ENCODE data around the gene ACOX1. TPM values are rescaled to one million over a fixed set of nuclear protein-coding genes. Genes with fewer than 3 reads are reported as not detected.

The ACOX1 gene
- total RNA-seq, 5 donors from 2014 or later (not counting 1 experiment from before 2014, with no cell fraction given), result 17.6 to 33.8 (median 29.1) TPM

- no peak overlapping the region for H3K4me3 Mint-ChIP-seq
- CTCF ChIA-PET, result no interaction called here
- H3K27ac Mint-ChIP-seq, result no peak overlapping the region
Measured at GRCh38 chr17:75902406-75902805, 76.6 kb downstream of the ACOX1 start.

GRCh38 chr17:75901727-75902126, 77.2 kb downstream of the ACOX1 start:
- Histone ChIP-seq H3K27ac (ENCODE audit: low read length) (no peak overlapping the region), H3K36me3 (ENCODE audit: control insufficient read depth in 2 of 2, extremely low read depth in 1 of 2, insufficient read depth in 1 of 2, low read length in 1 of 2) (peaks cover 12 to 52% of the 10 kb centered on the region in 2 donors), H3K27me3 (replicated peaks in 1 of 2; ENCODE audit: control insufficient read depth in 2 of 2, extremely low read depth in 1 of 2, insufficient read depth in 2 of 2, low read length in 1 of 2) (no peaks in the 10 kb centered on the region), H3K9me3 (no peaks in the 10 kb centered on the region), H3K4me3 (ENCODE audit: control insufficient read depth in 1 of 2, extremely low read depth in 1 of 2, low read length in 1 of 2) (no peak overlapping the region), H3K4me1 (ENCODE audit: control insufficient read depth in 1 of 2, extremely low read depth in 1 of 2, insufficient read depth in 2 of 2, low read length in 2 of 2) (peaks cover 0 to 30% of the 10 kb centered on the region in 2 experiments)
- DNase-seq (no peak), ATAC-seq (replicated peaks in 1 of 4) (no peak)
- CTCF ChIA-PET, result no interaction called here
- Mint-ChIP-seq H3K27me3 (no peaks in the 10 kb centered on the region), H3K27ac (no peak overlapping the region), H3K4me3 (no peak overlapping the region), H3K36me3 (peaks cover 8% of the 10 kb centered on the region), H3K9me3 (no peaks in the 10 kb centered on the region), H3K4me1 (peaks cover 6 to 23% (median 19%) of the 10 kb centered on the region in 3 donors)
- POLR2A ChIA-PET, result no interaction called here
- WGBS (ENCODE audit: insufficient coverage), result 98% methylated on average over 10 of the region's 18 CpGs

More at GRCh38 chr17:75902406-75902805, 76.6 kb downstream of the ACOX1 start:
- Mint-ChIP-seq H3K36me3 (peaks cover 8% of the 10 kb centered on the region), H3K9me3 (no peaks in the 10 kb centered on the region), H3K4me1 (peaks cover 6 to 23% (median 17%) of the 10 kb centered on the region in 3 donors), H3K27me3 (no peaks in the 10 kb centered on the region)
- DNase-seq, result no peak
- no peak for ATAC-seq (replicated peaks in 1 of 4)
- H3K36me3 ChIP-seq (ENCODE audit: control insufficient read depth in 2 of 2, extremely low read depth in 1 of 2, insufficient read depth in 1 of 2, low read length in 1 of 2), result peaks cover 12 to 52% of the 10 kb centered on the region in 2 donors
- H3K4me3 ChIP-seq (ENCODE audit: control insufficient read depth in 1 of 2, extremely low read depth in 1 of 2, low read length in 1 of 2), result no peak overlapping the region
- H3K27ac ChIP-seq (ENCODE audit: low read length), result no peak overlapping the region
- H3K27me3 ChIP-seq (replicated peaks in 1 of 2; ENCODE audit: control insufficient read depth in 2 of 2, extremely low read depth in 1 of 2, insufficient read depth in 2 of 2, low read length in 1 of 2), result no peaks in the 10 kb centered on the region
- H3K9me3 ChIP-seq, result no peaks in the 10 kb centered on the region
- 98% methylated on average over 5 of the region's 6 CpGs for WGBS (ENCODE audit: insufficient coverage)
- H3K4me1 ChIP-seq (ENCODE audit: control insufficient read depth in 1 of 2, extremely low read depth in 1 of 2, insufficient read depth in 2 of 2, low read length in 2 of 2), result peaks cover 0 to 25% of the 10 kb centered on the region in 2 experiments
- POLR2A ChIA-PET, result interaction anchor here in 1 of 2 donors (0.8 kb wide), 1 partner anchor 46 kb away, joined by 4 read pairs; no protein-coding TSS in a partner anchor

- Mint-ChIP-seq H3K4me3 (no peak overlapping the region), H3K27me3 (no peaks in the 10 kb centered on the region), H3K4me1 (peaks cover 7 to 20% (median 17%) of the 10 kb centered on the region in 3 donors), H3K36me3 (peaks cover 8% of the 10 kb centered on the region), H3K9me3 (no peaks in the 10 kb centered on the region), H3K27ac (no peak overlapping the region)
- ChIA-PET POLR2A (interaction anchor here in 1 of 2 donors (0.6 kb wide), 1 partner anchor 105 kb away, joined by 6 read pairs; no protein-coding TSS in a partner anchor), CTCF (no interaction called here)
- DNase-seq (no peak), ATAC-seq (replicated peaks in 1 of 4) (no peak)
- 92% methylated on average over 12 of the region's 13 CpGs for WGBS (ENCODE audit: insufficient coverage)
- Histone ChIP-seq H3K4me1 (ENCODE audit: control insufficient read depth in 1 of 2, extremely low read depth in 1 of 2, insufficient read depth in 2 of 2, low read length in 2 of 2) (peaks cover 0 to 31% of the 10 kb centered on the region in 2 experiments), H3K27me3 (replicated peaks in 1 of 2; ENCODE audit: control insufficient read depth in 2 of 2, extremely low read depth in 1 of 2, insufficient read depth in 2 of 2, low read length in 1 of 2) (no peaks in the 10 kb centered on the region), H3K4me3 (ENCODE audit: control insufficient read depth in 1 of 2, extremely low read depth in 1 of 2, low read length in 1 of 2) (no peak overlapping the region), H3K9me3 (no peaks in the 10 kb centered on the region), H3K36me3 (ENCODE audit: control insufficient read depth in 2 of 2, extremely low read depth in 1 of 2, insufficient read depth in 1 of 2, low read length in 1 of 2) (peaks cover 12 to 52% of the 10 kb centered on the region in 2 donors), H3K27ac (ENCODE audit: low read length) (no peak overlapping the region)
Measured at GRCh38 chr17:75900691-75901533, 78.1 kb downstream of the ACOX1 start.

- no peak overlapping the region for H3K27ac Mint-ChIP-seq
- DNase-seq, result no peak
- Histone ChIP-seq H3K36me3 (ENCODE audit: control insufficient read depth in 2 of 2, extremely low read depth in 1 of 2, insufficient read depth in 1 of 2, low read length in 1 of 2) (peaks cover 12 to 52% of the 10 kb centered on the region in 2 donors), H3K4me1 (ENCODE audit: control insufficient read depth in 1 of 2, extremely low read depth in 1 of 2, insufficient read depth in 2 of 2, low read length in 2 of 2) (peaks cover 4 to 32% of the 10 kb centered on the region in 2 experiments), H3K4me3 (ENCODE audit: control insufficient read depth in 1 of 2, extremely low read depth in 1 of 2, low read length in 1 of 2) (no peak overlapping the region), H3K27ac (ENCODE audit: low read length) (no peak overlapping the region), H3K9me3 (no peaks in the 10 kb centered on the region), H3K27me3 (replicated peaks in 1 of 2; ENCODE audit: control insufficient read depth in 2 of 2, extremely low read depth in 1 of 2, insufficient read depth in 2 of 2, low read length in 1 of 2) (no peaks in the 10 kb centered on the region)
- WGBS (ENCODE audit: insufficient coverage), result 98% methylated on average over 22 of the region's 23 CpGs
- ChIA-PET CTCF (no interaction called here), POLR2A (interaction anchor here in 1 of 2 donors (0.6 kb wide), 1 partner anchor 104 kb away, joined by 6 read pairs; no protein-coding TSS in a partner anchor)
- H3K36me3 Mint-ChIP-seq, result peaks cover 8% of the 10 kb centered on the region
- H3K4me1 Mint-ChIP-seq, result peaks cover 17 to 26% (median 23%) of the 10 kb centered on the region in 3 donors
- no peaks in the 10 kb centered on the region for H3K9me3 Mint-ChIP-seq
- ATAC-seq (replicated peaks in 1 of 4), result no peak
- H3K4me3 Mint-ChIP-seq, result no peak overlapping the region
- H3K27me3 Mint-ChIP-seq, result no peaks in the 10 kb centered on the region
Measured at GRCh38 chr17:75899767-75900468, 79.0 kb downstream of the ACOX1 start.

- POLR2A ChIA-PET, result no interaction called here
- ATAC-seq (replicated peaks in 1 of 4) (no peak), DNase-seq (no peak)
- Histone ChIP-seq H3K27me3 (replicated peaks in 1 of 2; ENCODE audit: control insufficient read depth in 2 of 2, extremely low read depth in 1 of 2, insufficient read depth in 2 of 2, low read length in 1 of 2) (no peaks in the 10 kb centered on the region), H3K4me3 (ENCODE audit: control insufficient read depth in 1 of 2, extremely low read depth in 1 of 2, low read length in 1 of 2) (no peak overlapping the region), H3K9me3 (no peaks in the 10 kb centered on the region), H3K36me3 (ENCODE audit: control insufficient read depth in 2 of 2, extremely low read depth in 1 of 2, insufficient read depth in 1 of 2, low read length in 1 of 2) (peaks cover 12 to 52% of the 10 kb centered on the region in 2 donors), H3K4me1 (ENCODE audit: control insufficient read depth in 1 of 2, extremely low read depth in 1 of 2, insufficient read depth in 2 of 2, low read length in 2 of 2) (peaks cover 4 to 36% of the 10 kb centered on the region in 2 experiments), H3K27ac (ENCODE audit: low read length) (no peak overlapping the region)
- Mint-ChIP-seq H3K27me3 (no peaks in the 10 kb centered on the region), H3K4me1 (peaks cover 20 to 26% (median 24%) of the 10 kb centered on the region in 3 donors), H3K36me3 (peaks cover 8% of the 10 kb centered on the region), H3K27ac (no peak overlapping the region), H3K9me3 (no peaks in the 10 kb centered on the region), H3K4me3 (no peak overlapping the region)
- CTCF ChIA-PET, result no interaction called here
- WGBS (ENCODE audit: insufficient coverage), result 98% methylated on average over 12 of the region's 13 CpGs
Measured at GRCh38 chr17:75899353-75899752, 79.6 kb downstream of the ACOX1 start.

GRCh38 chr17:75898791-75899190, 80.2 kb downstream of the ACOX1 start:
- Histone ChIP-seq H3K9me3 (no peaks in the 10 kb centered on the region), H3K27ac (ENCODE audit: low read length) (no peak overlapping the region), H3K4me3 (ENCODE audit: control insufficient read depth in 1 of 2, extremely low read depth in 1 of 2, low read length in 1 of 2) (no peak overlapping the region), H3K27me3 (replicated peaks in 1 of 2; ENCODE audit: control insufficient read depth in 2 of 2, extremely low read depth in 1 of 2, insufficient read depth in 2 of 2, low read length in 1 of 2) (no peaks in the 10 kb centered on the region), H3K36me3 (ENCODE audit: control insufficient read depth in 2 of 2, extremely low read depth in 1 of 2, insufficient read depth in 1 of 2, low read length in 1 of 2) (peaks cover 12 to 52% of the 10 kb centered on the region in 2 donors), H3K4me1 (ENCODE audit: control insufficient read depth in 1 of 2, extremely low read depth in 1 of 2, insufficient read depth in 2 of 2, low read length in 2 of 2) (peaks cover 4 to 36% of the 10 kb centered on the region in 2 experiments)
- POLR2A ChIA-PET, result interaction anchor here in 1 of 2 donors (0.6 kb wide), 1 partner anchor 149 kb away, joined by 5 read pairs; no protein-coding TSS in a partner anchor
- Mint-ChIP-seq H3K4me1 (peaks cover 21 to 28% (median 26%) of the 10 kb centered on the region in 3 donors), H3K36me3 (peaks cover 8% of the 10 kb centered on the region), H3K27me3 (no peaks in the 10 kb centered on the region), H3K4me3 (no peak overlapping the region), H3K27ac (no peak overlapping the region), H3K9me3 (no peaks in the 10 kb centered on the region)
- WGBS (ENCODE audit: insufficient coverage), result 98% methylated on average over 7 of the region's 16 CpGs
- no peak for ATAC-seq (replicated peaks in 1 of 4)
- CTCF ChIA-PET, result interaction anchor here in 1 of 2 donors (0.6 kb wide), 1 partner anchor 447 kb away, joined by 7 read pairs; no protein-coding TSS in a partner anchor
- no peak for DNase-seq

Measured in T-cell (primary cell).